HG02798 (cell line): ENCODE measurements around the gene SEC24D.
"Not testable (repeated sequence)": the region's sequence is repeated elsewhere in the genome, so short reads cannot be mapped to it uniquely, and the experiment has no call there.

Source experiments
- ATAC-seq: cut with Tn5 transposase; IDR thresholded peaks from one replicate; pipeline ENCODE4 v1.9.1; 2021; ENCODE audit warnings: mild to moderate bottlenecking; ENCODE audit not compliant: unreplicated experiment, poor library complexity

Gene SEC24D

GRCh38 chr4:118835571-118836300 lies at the start of gene SEC24D:
Gene SEC24D (minus strand): TSS chr4:118836126. CDS start chr4:118833696, 2,430 bp downstream.
- peak; percentile 78 for ATAC-seq

GRCh38 chr4:118884716-118885115 lies 48.8 kb upstream of the SEC24D start:
- no peak for ATAC-seq

GRCh38 chr4:118883861-118884260 lies 47.9 kb upstream of the SEC24D start:
- ATAC-seq = no peak

- no peak for ATAC-seq
Observed at GRCh38 chr4:118881512-118882146, 45.7 kb upstream of the SEC24D start.

GRCh38 chr4:118879409-118879808 lies 43.5 kb upstream of the SEC24D start:
- ATAC-seq = no peak

- ATAC-seq = not testable (repeated sequence)
Observed at GRCh38 chr4:118878507-118878906, 42.6 kb upstream of the SEC24D start.

GRCh38 chr4:118877797-118878196 lies 41.9 kb upstream of the SEC24D start:
- no peak for ATAC-seq

- ATAC-seq = no peak
Observed at GRCh38 chr4:118872181-118872580, 36.3 kb upstream of the SEC24D start.

GRCh38 chr4:118869808-118870342 lies 33.9 kb upstream of the SEC24D start:
- ATAC-seq = no peak

- no peak for ATAC-seq
Observed at GRCh38 chr4:118867311-118868067, 31.6 kb upstream of the SEC24D start.

- ATAC-seq = no peak
Observed at GRCh38 chr4:118866442-118866841, 30.5 kb upstream of the SEC24D start.

GRCh38 chr4:118865091-118865708 lies 29.3 kb upstream of the SEC24D start:
- ATAC-seq = peak; percentile 81

- no peak for ATAC-seq
Observed at GRCh38 chr4:118858779-118859178, 22.9 kb upstream of the SEC24D start.

- no peak for ATAC-seq
Observed at GRCh38 chr4:118857760-118858159, 21.8 kb upstream of the SEC24D start.

GRCh38 chr4:118850488-118851173 lies 14.7 kb upstream of the SEC24D start:
- peak; percentile 89 for ATAC-seq

GRCh38 chr4:118849867-118850487 lies 14.1 kb upstream of the SEC24D start:
- ATAC-seq = no peak

- ATAC-seq = no peak
Observed at GRCh38 chr4:118848901-118849300, 13.0 kb upstream of the SEC24D start.

GRCh38 chr4:118848242-118848641 lies 12.3 kb upstream of the SEC24D start:
- ATAC-seq = no peak

GRCh38 chr4:118846979-118847378 lies 11.1 kb upstream of the SEC24D start:
- no peak for ATAC-seq
